Endothelial cell of umbilical vein (primary cell): Measurements from ENCODE around the gene PGGHG. TPM values are rescaled to one million over a fixed set of nuclear protein-coding genes. Genes with fewer than 3 reads are reported as not detected.
A peak's percentile ranks its signal among the peaks of the same experiment; 100 is the strongest.

Source experiments
- BruUV-seq: library from RNA; stranded (reverse); fragments of 400-500 nt; replicated peaks from 2 replicates; lab custom pipeline; 2021; lab: Mats Ljungman, UMichigan
- CTCF ChIA-PET: fragments of 300-600, 350-600 bp; sonication (Branson Sonifier 250); formaldehyde crosslinking; loops from one replicate; lab custom pipeline; 2021; ENCODE audit warnings: antibody characterized with exemption, inconsistent platforms; lab: Charles Lee
- POLR2A ChIA-PET: fragments of 300-600, 350-600 bp; sonication (Branson Sonifier 250); formaldehyde crosslinking; loops from one replicate; lab custom pipeline; 2021; ENCODE audit warnings: antibody characterized with exemption, inconsistent platforms; lab: Charles Lee
- DNase-seq: peaks from one replicate; pipeline ENCODE4 v3.0.0-alpha.2; 2011; ENCODE audit warnings: low read depth, low spot score
- FAIRE-seq: peaks from 2 replicates; lab custom pipeline; 2011; peaks lifted over from hg19 to GRCh38; lab: Jason Lieb, UNC
- H2AFZ ChIP-seq: 2 replicates; pipeline ENCODE4 v1.6.0; 2012; ENCODE audit warnings: low read depth, low read length, control low read depth, inconsistent platforms
- H3K27ac ChIP-seq: 2 replicates; pipeline ENCODE4 v1.5.1; 2011; ENCODE audit warnings: low read depth, mild to moderate bottlenecking, control low read depth, low read length, moderate library complexity; ENCODE audit not compliant: insufficient read depth
- H3K27me3 ChIP-seq, 2 experiments: 2 replicates each; pipeline versions ENCODE4 v1.6.0 to v1.6.1; 2011; ENCODE audit warnings: low read length in 2 of 2, mixed read lengths in 1 of 2; ENCODE audit not compliant: control insufficient read depth in 2 of 2, insufficient read depth in 2 of 2
- H3K36me3 ChIP-seq, 2 experiments: 2 replicates in 1 of 2; 3 replicates in 1 of 2; pipeline ENCODE4 v1.5.1; 2011; ENCODE audit warnings: low read length in 2 of 2, mild to moderate bottlenecking in 1 of 2, moderate library complexity in 1 of 2; ENCODE audit not compliant: control insufficient read depth in 2 of 2, insufficient read depth in 2 of 2; ENCODE audit errors: extremely low read depth in 1 of 2
- H3K4me1 ChIP-seq: 3 replicates; pipeline ENCODE4 v1.5.1; 2011; ENCODE audit warnings: mild to moderate bottlenecking, low read length; ENCODE audit not compliant: control insufficient read depth, insufficient read depth; ENCODE audit errors: extremely low read depth
- H3K4me2 ChIP-seq: 2 replicates; pipeline ENCODE4 v1.6.1; 2011; ENCODE audit warnings: low read length, control low read depth, mixed read lengths; ENCODE audit not compliant: insufficient read depth
- H3K4me3 ChIP-seq, 3 experiments: fragments of 200-600 bp in 1 of 3; sonication (generic), shearing (Covaris generic) in 1 of 3; replicated peaks in 1 of 3; 2 replicates each; pipeline ENCODE4 v1.5.1; 2011 to 2016; ENCODE audit warnings: control low read depth in 3 of 3, low read length in 3 of 3, mild to moderate bottlenecking in 2 of 3, inconsistent platforms in 1 of 3, low read depth in 1 of 3, moderate library complexity in 1 of 3; ENCODE audit not compliant: insufficient read depth in 1 of 3
- H3K79me2 ChIP-seq: 2 replicates; pipeline ENCODE4 v1.6.0; 2012; ENCODE audit warnings: low read length, inconsistent platforms; ENCODE audit not compliant: control insufficient read depth, insufficient read depth
- H3K9ac ChIP-seq: replicated peaks from 2 replicates; pipeline ENCODE3; 2011; ENCODE audit warnings: low read length, control low read depth; ENCODE audit not compliant: insufficient read depth; ENCODE audit errors: extremely low read depth
- H3K9me1 ChIP-seq: replicated peaks from 3 replicates; pipeline ENCODE4 v1.6.0; 2011; ENCODE audit warnings: mild to moderate bottlenecking, low read length; ENCODE audit not compliant: control insufficient read depth, insufficient read depth; ENCODE audit errors: extremely low read depth
- H3K9me3 ChIP-seq: replicated peaks from 2 replicates; pipeline ENCODE4 v1.5.1; 2012; ENCODE audit warnings: low read length, inconsistent platforms; ENCODE audit not compliant: control insufficient read depth, insufficient read depth
- H4K20me1 ChIP-seq: replicated peaks from 2 replicates; pipeline ENCODE3; 2011; ENCODE audit warnings: mild to moderate bottlenecking, low read length; ENCODE audit not compliant: control insufficient read depth, insufficient read depth; ENCODE audit errors: extremely low read depth
- CTCF ChIP-seq, 2 donors: IDR thresholded peaks; 1 replicate in 1 of 2; 2 replicates in 1 of 2; pipeline ENCODE4 v1.5.1; 2011; ENCODE audit warnings: low read length in 2 of 2, mild to moderate bottlenecking in 2 of 2, moderate library complexity in 2 of 2, control low read depth in 1 of 2, inconsistent platforms in 1 of 2, low read depth in 1 of 2; ENCODE audit not compliant: insufficient read depth in 1 of 2; ENCODE audit errors: extremely low read depth in 1 of 2
- EZH2 ChIP-seq: IDR thresholded peaks from 2 replicates; pipeline ENCODE4 v1.6.1; 2012; ENCODE audit warnings: borderline replicate concordance, low read depth, mild to moderate bottlenecking, moderate library complexity, low read length, inconsistent platforms; ENCODE audit not compliant: severe bottlenecking
- FOS ChIP-seq: IDR thresholded peaks from 2 replicates; pipeline ENCODE4 v1.6.1; 2011; ENCODE audit warnings: mild to moderate bottlenecking, low read length, moderate library complexity, borderline replicate concordance; ENCODE audit not compliant: insufficient read depth
- GATA2 ChIP-seq: IDR thresholded peaks from 2 replicates; pipeline ENCODE4 v1.7.0; 2011; ENCODE audit warnings: low read depth, mild to moderate bottlenecking, moderate library complexity, mixed read lengths, low read length; ENCODE audit not compliant: insufficient read length, insufficient read depth
- JUN ChIP-seq: IDR thresholded peaks from 2 replicates; pipeline ENCODE4 v1.6.1; 2011; ENCODE audit warnings: borderline replicate concordance, low read depth; ENCODE audit not compliant: insufficient read length, insufficient read depth
- MAX ChIP-seq: IDR thresholded peaks from 2 replicates; pipeline ENCODE4 v1.6.1; 2011; ENCODE audit not compliant: insufficient read depth, insufficient read length
- MYC ChIP-seq: IDR thresholded peaks from one replicate; pipeline ENCODE4 v1.6.1; 2011; ENCODE audit warnings: mild to moderate bottlenecking, low read depth, low read length
- POLR2A ChIP-seq: IDR thresholded peaks from 2 replicates; pipeline ENCODE4 v1.6.1; 2012; ENCODE audit warnings: low read depth, mild to moderate bottlenecking, control low read depth, low read length
- POLR2AphosphoS5 ChIP-seq: IDR thresholded peaks from 2 replicates; pipeline ENCODE4 v1.6.1; 2012; ENCODE audit warnings: low read depth, mild to moderate bottlenecking, control low read depth, low read length, moderate library complexity; ENCODE audit not compliant: insufficient read depth
- dilution Hi-C: fragments of 300-500 bp; cut with MboI; formaldehyde crosslinking; loops from one replicate; pipeline ENCODE4 v1.15.0; 2019; ENCODE audit warnings: low sequenced_read_pairs; ENCODE audit not compliant: extremely low pct_ligation_motif_present
- intact Hi-C: fragments of 100-400 bp; cut with micrococcal nuclease; formaldehyde crosslinking; loops from one replicate; pipeline ENCODE4 v1.10.0; 2022
- polyA plus RNA-seq, 4 experiments: library from polyadenylated mRNA; depleted of rRNA in 3 of 4; stranded (reverse) in 3 of 4; unstranded in 1 of 4; fragments of >200 nt; gene quantifications; 2 replicates each; pipeline versions ENCODE4 v1.2.1 to v1.2.3, GENCODE V29; 2011 to 2012; ENCODE audit warnings: missing spikeins in 1 of 4
- total RNA-seq: library from RNA; stranded (reverse); gene quantifications from 2 replicates; pipeline ENCODE4 v1.2.3, GENCODE V29; 2021

Gene PGGHG
- total and polyA plus RNA-seq, 2 donors (not counting 3 experiments of a cell fraction or from before 2014, with no cell fraction given) = 31.6 to 42.4 TPM

DNA sequence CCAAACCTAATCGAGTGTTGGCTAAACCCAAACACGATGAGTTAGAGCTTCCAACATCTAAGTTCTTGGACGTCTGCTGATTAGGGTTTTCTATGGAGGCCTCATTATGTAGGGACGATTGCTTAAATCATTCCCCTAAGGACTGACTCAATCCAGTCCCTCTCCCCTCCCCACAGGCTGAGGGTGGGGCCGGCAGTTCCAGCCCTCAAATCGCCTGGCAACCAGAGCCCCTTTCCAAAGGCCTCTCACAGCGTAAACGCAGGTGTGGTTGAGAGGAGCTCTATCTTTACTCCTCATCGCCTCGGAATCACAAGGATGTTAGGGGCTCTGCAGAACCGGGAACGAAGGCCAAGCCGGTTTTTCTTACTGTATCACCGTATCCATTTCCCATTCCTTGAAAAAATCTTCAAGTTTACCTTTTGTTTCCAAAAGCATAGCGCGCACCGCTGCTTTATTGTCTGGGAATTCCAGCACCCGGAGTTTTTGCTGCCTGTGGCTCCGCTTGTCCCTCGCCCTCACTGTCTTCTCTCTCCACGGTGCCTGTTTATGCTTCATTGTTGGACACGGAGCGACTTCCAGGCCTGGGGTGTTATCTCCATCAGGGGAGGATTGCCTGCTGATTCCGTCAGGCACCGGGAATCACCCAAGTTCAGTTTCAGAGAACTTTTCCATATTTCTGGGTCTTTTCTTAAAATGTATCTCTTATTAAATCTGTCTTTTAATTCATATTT is 45.5 kb downstream of the PGGHG start:
- FAIRE-seq (no peak), DNase-seq (no peak)
- no peak overlapping the region for H3K4me2 ChIP-seq
- H3K9me1 ChIP-seq = no peaks in the 10 kb centered on the region
- H3K27me3 ChIP-seq = peaks cover 0 to under 1% of the 10 kb centered on the region in 2 experiments
- intact Hi-C loops (no loop called here), dilution Hi-C loops (no loop called here)
- no peak overlapping the region for H3K4me3 ChIP-seq
- ChIA-PET CTCF (no interaction called here), POLR2A (no interaction called here)
- no peak for TF ChIP-seq MAX
- TF ChIP-seq EZH2 = no peak
- no peak for TF ChIP-seq JUN
- TF ChIP-seq MYC = no peak
- H2AFZ ChIP-seq = no peak overlapping the region
- H3K9ac ChIP-seq = no peak overlapping the region
- no peaks in the 10 kb centered on the region for H3K36me3 ChIP-seq
- no peaks in the 10 kb centered on the region for H3K9me3 ChIP-seq
- no TSS peak for BruUV-seq
- H3K4me1 ChIP-seq = peaks cover 15% of the 10 kb centered on the region
- no peaks in the 10 kb centered on the region for H4K20me1 ChIP-seq
- no peaks in the 10 kb centered on the region for H3K79me2 ChIP-seq
- no peak overlapping the region for H3K27ac ChIP-seq

DNA sequence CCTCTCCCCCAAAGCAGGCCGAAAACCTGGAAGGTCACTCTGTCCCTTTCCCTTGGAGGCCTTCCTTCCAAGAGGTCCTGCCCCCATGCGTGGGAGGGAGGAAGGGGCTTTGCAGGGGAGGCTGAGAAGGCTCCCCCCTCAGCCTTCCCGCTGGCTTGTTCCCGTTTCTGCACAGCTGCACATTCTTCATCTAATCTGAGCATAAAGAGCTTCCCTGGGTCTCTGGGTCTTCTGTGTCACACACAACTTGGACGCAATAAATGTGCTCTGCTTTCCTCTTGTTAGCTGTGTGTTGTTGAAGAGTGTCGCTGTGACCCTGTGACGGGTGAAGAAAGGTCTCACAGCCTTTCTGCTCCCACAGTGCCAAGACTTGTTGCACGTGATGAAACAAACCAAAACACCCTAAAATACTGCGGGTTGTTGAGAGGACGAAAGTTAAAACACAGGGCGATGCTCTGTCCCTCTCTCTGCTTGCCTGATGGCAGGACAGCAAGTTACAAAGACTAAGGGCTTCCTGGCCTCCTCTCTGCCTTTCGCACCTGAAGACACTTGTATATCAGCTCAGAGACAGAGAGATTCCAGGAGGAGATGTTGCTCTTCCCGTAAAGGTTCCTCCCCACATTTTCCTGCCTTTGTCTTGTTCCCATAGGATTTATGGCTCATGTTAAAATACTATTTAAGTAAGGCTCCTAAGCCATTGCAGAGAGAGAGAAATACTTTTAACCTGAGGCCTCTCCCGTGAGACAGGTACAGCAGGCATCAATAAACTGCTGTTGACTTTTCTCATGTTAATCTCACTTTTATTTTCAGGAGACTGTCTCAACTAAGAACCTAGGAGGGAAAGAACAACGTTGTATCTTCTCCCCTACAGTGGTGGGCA is 47.1 kb downstream of the PGGHG start:
- H3K79me2 ChIP-seq = no peaks in the 10 kb centered on the region
- BruUV-seq = no TSS peak
- no peaks in the 10 kb centered on the region for H4K20me1 ChIP-seq
- H3K27ac ChIP-seq = peak overlapping the region; percentile 43
- H3K4me1 ChIP-seq = peaks cover 15% of the 10 kb centered on the region
- no peaks in the 10 kb centered on the region for H3K9me3 ChIP-seq
- DNase-seq (peak; percentile 81), FAIRE-seq (peak; percentile 69)
- CTCF ChIA-PET = interaction anchor here (1.4 kb wide), 1 partner anchor 20 kb away, joined by 5 read pairs; no protein-coding TSS in a partner anchor
- peaks cover 0 to 1% of the 10 kb centered on the region in 2 experiments for H3K27me3 ChIP-seq
- peak overlapping the region in 1 of 3 experiments; percentile 1 for H3K4me3 ChIP-seq
- peak overlapping the region; percentile 10 for H3K4me2 ChIP-seq
- TF ChIP-seq POLR2A (no peak), JUN (no peak), CTCF (IDR thresholded peaks at IDR 0.05; ENCODE audit: extremely low read depth in 1 of 2, insufficient read depth in 1 of 2, low read depth in 1 of 2, low read length in 2 of 2) (no peak), EZH2 (no peak), GATA2 (no peak), POLR2AphosphoS5 (no peak), MYC (no peak), FOS (no peak), MAX (no peak)
- dilution Hi-C loops (no loop called here), intact Hi-C loops (loop anchor here (1.0 kb wide), 1 partner anchor 9 kb away; no protein-coding TSS in a partner anchor)
- peak overlapping the region; percentile 95 for H2AFZ ChIP-seq
- peak overlapping the region; percentile 26 for H3K9ac ChIP-seq
- H3K9me1 ChIP-seq = no peaks in the 10 kb centered on the region
- no peaks in the 10 kb centered on the region for H3K36me3 ChIP-seq
- POLR2A ChIA-PET = no interaction called here
